HCT116 (cell line): ENCODE results near the gene PPP1R12C. TPM values are rescaled to one million over a fixed set of nuclear protein-coding genes. Genes with fewer than 3 reads are reported as not detected.

Source experiments
- ATAC-seq: fragments of 200-7000 bp; cut with Tn5 transposase; 2 replicates; pipeline ENCODE4 v1.9.1; 2020; ENCODE audit warnings: mild to moderate bottlenecking, moderate library complexity
- BruUV-seq: library from RNA; stranded (reverse); fragments of 400-500 nt; replicated peaks from 2 replicates; lab custom pipeline; 2021; lab: Mats Ljungman, UMichigan
- CTCF ChIA-PET: fragments of 300-600 bp; sonication (Branson Sonifier 250); formaldehyde crosslinking; loops from one replicate; lab custom pipeline; 2021; ENCODE audit warnings: antibody characterized with exemption; lab: Charles Lee
- POLR2A ChIA-PET: fragments of 300-600, 350-600 bp; sonication (Branson Sonifier 250); formaldehyde crosslinking; loops from one replicate; lab custom pipeline; 2021; ENCODE audit warnings: antibody characterized with exemption; lab: Charles Lee
- RAD21 ChIA-PET, 2 experiments: fragments of 300-600 bp; sonication (Branson Sonifier 250); formaldehyde crosslinking; loops; one replicate each; lab custom pipeline; 2023; ENCODE audit warnings: low total read pairs in 2 of 2; ENCODE audit not compliant: uncharacterized antibody in 2 of 2, unreplicated experiment in 2 of 2, low non-redundant PET in 1 of 2; lab: Charles Lee
- DNase-seq: peaks from one replicate; pipeline ENCODE4 v3.0.0-alpha.2; 2010; ENCODE audit warnings: low read depth, low spot score
- H2AFZ ChIP-seq: fragments of 200-600 bp; shearing (Covaris generic), sonication (generic); 2 replicates; pipeline ENCODE4 v1.6.1; 2017; ENCODE audit warnings: low read depth, mixed run types, mixed read lengths, antibody characterized with exemption, low read length; ENCODE audit not compliant: poor library complexity, severe bottlenecking
- H3K27ac ChIP-seq: 2 replicates; pipeline ENCODE4 v1.5.1; 2012; ENCODE audit warnings: low read depth, low read length
- H3K27me3 ChIP-seq: fragments of 200-600 bp; sonication (generic); 2 replicates; pipeline ENCODE4 v1.6.1; 2016; ENCODE audit warnings: mixed run types, low read length, mixed read lengths; ENCODE audit not compliant: insufficient read depth
- H3K36me3 ChIP-seq, 2 experiments: fragments of 200-500 bp in 1 of 2; fragments of 200-600 bp in 1 of 2; sonication (Bioruptor generic) in 1 of 2; sonication (generic) in 1 of 2; 2 replicates each; pipeline versions ENCODE4 v1.5.1 to v1.6.1; 2014 to 2016; ENCODE audit warnings: low read length in 2 of 2, inconsistent platforms in 1 of 2, mixed read lengths in 1 of 2, mixed run types in 1 of 2; ENCODE audit not compliant: insufficient read depth in 2 of 2, control insufficient read depth in 1 of 2
- H3K4me1 ChIP-seq, 2 experiments: fragments of 200-600 bp in 1 of 2; sonication (generic) in 1 of 2; 2 replicates each; pipeline versions ENCODE4 v1.5.1 to v1.6.1; 2012 to 2017; ENCODE audit warnings: low read length in 2 of 2, inconsistent platforms in 1 of 2, mild to moderate bottlenecking in 1 of 2, mixed read lengths in 1 of 2, mixed run types in 1 of 2, moderate library complexity in 1 of 2; ENCODE audit not compliant: insufficient read depth in 2 of 2, control insufficient read depth in 1 of 2
- H3K4me2 ChIP-seq: fragments of 200-600 bp; sonication (generic); 2 replicates; pipeline ENCODE4 v1.6.1; 2017; ENCODE audit warnings: mixed run types, low read length, mixed read lengths
- H3K4me3 ChIP-seq, 2 experiments: fragments of 200-600 bp in 1 of 2; sonication (generic) in 1 of 2; replicated peaks in 1 of 2; 2 replicates each; pipeline ENCODE4 v1.5.1; 2011 to 2016; ENCODE audit warnings: low read length in 2 of 2, control low read depth in 1 of 2, low read depth in 1 of 2, mild to moderate bottlenecking in 1 of 2, mixed read lengths in 1 of 2, mixed run types in 1 of 2
- H3K79me2 ChIP-seq: fragments of 200-600 bp; sonication (generic); 2 replicates; pipeline ENCODE4 v1.6.1; 2017; ENCODE audit warnings: mild to moderate bottlenecking, mixed run types, low read length, moderate library complexity, mixed read lengths; ENCODE audit not compliant: insufficient read depth
- H3K9ac ChIP-seq: fragments of 200-600 bp; sonication (generic); 2 replicates; pipeline ENCODE4 v1.6.1; 2016; ENCODE audit warnings: low read length, mixed read lengths
- H3K9me2 ChIP-seq: fragments of 200-600 bp; sonication (generic), shearing (Covaris generic); 2 replicates; pipeline ENCODE4 v1.6.1; 2017; ENCODE audit warnings: mixed run types, mild to moderate bottlenecking, moderate library complexity; ENCODE audit not compliant: insufficient read depth
- H3K9me3 ChIP-seq, 2 experiments: fragments of 200-500 bp in 1 of 2; fragments of 200-600 bp in 1 of 2; sonication (Bioruptor generic) in 1 of 2; sonication (generic) in 1 of 2; 2 replicates each; pipeline ENCODE4 v1.6.1; 2014 to 2017; ENCODE audit warnings: low read length in 2 of 2, mixed read lengths in 2 of 2, inconsistent platforms in 1 of 2, low read depth in 1 of 2, mild to moderate bottlenecking in 1 of 2, mixed run types in 1 of 2, moderate library complexity in 1 of 2; ENCODE audit not compliant: control insufficient read depth in 1 of 2, insufficient read depth in 1 of 2
- H4K20me1 ChIP-seq: fragments of 200-600 bp; sonication (generic), shearing (Covaris generic); 2 replicates; pipeline ENCODE4 v1.6.1; 2017; ENCODE audit warnings: mixed run types, mild to moderate bottlenecking, moderate library complexity; ENCODE audit not compliant: insufficient read depth
- ATF3 ChIP-seq: IDR thresholded peaks from 2 replicates; pipeline ENCODE4 v1.6.1; 2012
- CEBPB ChIP-seq: IDR thresholded peaks from 2 replicates; pipeline ENCODE4 v1.6.1; 2012; ENCODE audit warnings: low read depth
- CTCF ChIP-seq, 3 experiments: fragments of 200-600 bp in 1 of 3; sonication (generic) in 1 of 3; IDR thresholded peaks in 2 of 3; conservative IDR thresholded peaks in 1 of 3; 2 replicates each; pipeline ENCODE4 v1.5.1; 2012 to 2017; ENCODE audit warnings: low read depth in 2 of 3, low read length in 2 of 3, antibody characterized with exemption in 1 of 3, borderline replicate concordance in 1 of 3, control low read depth in 1 of 3, mild to moderate bottlenecking in 1 of 3, mixed read lengths in 1 of 3, mixed run types in 1 of 3, moderate library complexity in 1 of 3; ENCODE audit not compliant: insufficient read depth in 1 of 3
- EGR1 ChIP-seq: IDR thresholded peaks from 2 replicates; pipeline ENCODE4 v1.6.1; 2012; ENCODE audit warnings: low read depth
- ELF1 ChIP-seq: IDR thresholded peaks from 2 replicates; pipeline ENCODE4 v1.6.1; 2012; ENCODE audit warnings: low read depth, borderline replicate concordance
- EZH2 ChIP-seq: fragments of 200-600 bp; sonication (generic); IDR thresholded peaks from 2 replicates; pipeline ENCODE4 v1.6.1; 2017; ENCODE audit warnings: antibody characterized with exemption, mixed run types
- FOSL1 ChIP-seq: IDR thresholded peaks from 2 replicates; pipeline ENCODE4 v1.6.1; 2012; ENCODE audit warnings: low read depth
- JUND ChIP-seq: IDR thresholded peaks from 2 replicates; pipeline ENCODE4 v1.6.1; 2012
- MAX ChIP-seq: IDR thresholded peaks from 2 replicates; pipeline ENCODE4 v1.6.1; 2012
- POLR2A ChIP-seq: IDR thresholded peaks from 2 replicates; pipeline ENCODE4 v1.7.0; 2011; ENCODE audit warnings: borderline replicate concordance; ENCODE audit not compliant: insufficient read depth, insufficient read length; ENCODE audit errors: extremely low read depth
- RAD21 ChIP-seq: IDR thresholded peaks from 2 replicates; pipeline ENCODE4 v1.6.1; 2012; ENCODE audit warnings: low read depth, mild to moderate bottlenecking
- REST ChIP-seq: IDR thresholded peaks from 2 replicates; pipeline ENCODE4 v1.6.1; 2012; ENCODE audit warnings: low read depth
- SIN3A ChIP-seq: IDR thresholded peaks from 2 replicates; pipeline ENCODE4 v1.6.1; 2012; ENCODE audit warnings: low read depth
- SP1 ChIP-seq: IDR thresholded peaks from 2 replicates; pipeline ENCODE4 v1.6.1; 2012; ENCODE audit warnings: low read depth
- SRF ChIP-seq: IDR thresholded peaks from 2 replicates; pipeline ENCODE4 v1.6.1; 2012; ENCODE audit warnings: low read depth
- TCF7L2 ChIP-seq: IDR thresholded peaks from 2 replicates; pipeline ENCODE4 v1.7.0; 2011; ENCODE audit warnings: borderline replicate concordance, inconsistent platforms; ENCODE audit not compliant: insufficient read depth, insufficient read length; ENCODE audit errors: extremely low read depth
- YY1 ChIP-seq: IDR thresholded peaks from 2 replicates; pipeline ENCODE4 v1.6.1; 2011; ENCODE audit warnings: low read length, low read depth, moderate library complexity, mild to moderate bottlenecking; ENCODE audit not compliant: insufficient replicate concordance; ENCODE audit errors: extremely low read depth
- ZBTB33 ChIP-seq: IDR thresholded peaks from 2 replicates; pipeline ENCODE4 v1.6.1; 2011; ENCODE audit warnings: mild to moderate bottlenecking, low read length, moderate library complexity; ENCODE audit not compliant: insufficient replicate concordance; ENCODE audit errors: extremely low read depth
- intact Hi-C: fragments of 100-400 bp; cut with micrococcal nuclease; formaldehyde crosslinking; loops from 2 replicates; pipeline ENCODE4 v1.10.0; 2022
- total RNA-seq: library from RNA; stranded (reverse); gene quantifications from one replicate; pipeline ENCODE4 v1.2.1, GENCODE V29; 2021; ENCODE audit not compliant: unreplicated experiment

The PPP1R12C gene
- total RNA-seq, 1 experiment from 2014 or later, result 83.2 TPM

GRCh38 chr19:55166530-55167268 is 49.3 kb upstream of the PPP1R12C start, which contains the start of gene DNAAF3:
DNAAF3 (minus strand) TSS chr19:55166613; CDS start chr19:55166413, 200 bp downstream.
- H3K27ac ChIP-seq, result peak within 1 kb of the TSS; percentile 66
- no peak for TF ChIP-seq ZBTB33
- peak; percentile 44 for TF ChIP-seq POLR2A
- TF ChIP-seq CTCF (IDR thresholded peaks at IDR 0.05 in 2 of 3, conservative IDR thresholded peaks at IDR 0.05 in 1 of 3; ENCODE audit: borderline replicate concordance in 1 of 3, insufficient read depth in 1 of 3, low read depth in 2 of 3, low read length in 2 of 3), result no peak
- no peak for TF ChIP-seq SRF
- no peak for TF ChIP-seq ATF3
- TF ChIP-seq CEBPB, result no peak
- no peak for TF ChIP-seq SIN3A
- no peak for TF ChIP-seq RAD21
- TF ChIP-seq TCF7L2, result peak; percentile 19
- no peak for TF ChIP-seq EZH2
- no peak for TF ChIP-seq YY1
- peak; percentile 98 for TF ChIP-seq SP1
- TF ChIP-seq FOSL1, result no peak
- TF ChIP-seq REST, result no peak
- TF ChIP-seq EGR1, result no peak
- TF ChIP-seq JUND, result no peak
- TF ChIP-seq MAX, result peak; percentile 71; the same call in 1 of the 2 replicates
- TF ChIP-seq ELF1, result no peak

More at GRCh38 chr19:55166530-55167268, 49.3 kb upstream of the PPP1R12C start, which contains the start of gene DNAAF3:
- intact Hi-C loops, result loop anchor here (5.0 kb wide), 1 partner anchor 91 kb away; the partner anchor contains the start of gene PPP6R1
- Histone ChIP-seq H3K9ac (peak within 1 kb of the TSS; percentile 64), H3K9me3 (no peaks in the 10 kb centered on the region), H4K20me1 (no peaks in the 10 kb centered on the region), H3K9me2 (no peaks in the 10 kb centered on the region), H2AFZ (peak within 1 kb of the TSS; percentile 86), H3K79me2 (no peaks in the 10 kb centered on the region), H3K4me1 (peaks cover 6 to 24% of the 10 kb centered on the region in 2 experiments; a peak in 3 of 4 replicates), H3K36me3 (no peaks in the 10 kb centered on the region), H3K27me3 (no peaks in the 10 kb centered on the region), H3K4me3 (peak within 1 kb of the TSS; percentile 72 to 74), H3K4me2 (peak within 1 kb of the TSS; percentile 99)
- ATAC-seq (peak; percentile 94), DNase-seq (peak; percentile 97)
- ChIA-PET RAD21 (interaction anchor here (0.5 to 1.0 kb wide), 3 partner anchors 26 to 135 kb away, joined by 3 to 4 read pairs (median 3); no protein-coding TSS in a partner anchor), CTCF (interaction anchor here (1.0 to 2.7 kb wide), 13 partner anchors 8 to 310 kb away, joined by 3 to 26 read pairs (median 7); partner anchors contain the start of genes PPP6R1, SYT5 and ZNF628), POLR2A (interaction anchor here (0.8 to 1.9 kb wide), 7 partner anchors 10 to 240 kb away, joined by 3 to 5 read pairs (median 4); partner anchors contain the start of gene PPP6R1)
- no TSS peak for BruUV-seq
